Lower leg skin (tissue), 3 donors: ENCODE results near the gene CEP135.

Experiments used
- CTCF ChIP-seq, 3 donors: fragments of 450-650 bp; IDR thresholded peaks; one replicate each; pipeline ENCODE4 v1.5.1; 2016; ENCODE audit warnings: antibody characterized with exemption in 3 of 3, mild to moderate bottlenecking in 3 of 3, moderate library complexity in 2 of 3
- POLR2A ChIP-seq, 2 donors: fragments of 450-650 bp; IDR thresholded peaks; one replicate each; pipeline ENCODE4 v1.6.1; 2016 to 2017; ENCODE audit warnings: antibody characterized with exemption in 2 of 2, mild to moderate bottlenecking in 1 of 2, moderate library complexity in 1 of 2

DNA sequence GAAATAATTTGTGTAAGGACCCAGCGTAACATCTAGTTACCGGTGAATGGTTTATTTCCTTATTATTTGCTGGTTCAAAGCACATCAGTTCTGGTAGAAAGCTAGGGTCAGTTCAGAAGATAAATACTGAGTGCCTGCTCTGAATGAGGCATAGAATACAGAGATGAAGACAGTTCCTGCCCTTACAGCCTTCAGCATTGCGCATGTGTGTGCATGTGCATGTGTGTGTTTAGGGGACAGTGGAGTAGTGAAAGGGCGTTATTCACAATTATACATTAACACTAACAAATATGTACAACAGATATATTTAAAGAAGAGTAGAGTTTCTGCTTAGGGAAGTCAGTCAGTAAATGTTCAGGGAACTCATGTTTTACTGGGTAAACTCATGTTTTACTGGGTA lies 29.1 kb downstream of the CEP135 start:
- TF ChIP-seq CTCF (IDR thresholded peaks at IDR 0.05) (no peak), POLR2A (IDR thresholded peaks at IDR 0.05) (no peak)
